Measurements from ENCODE around the gene GPR18.
"Not testable (repeated sequence)": the region's sequence is repeated elsewhere in the genome, so short reads cannot be mapped to it uniquely, and the experiment has no call there.

The GPR18 gene

DNA sequence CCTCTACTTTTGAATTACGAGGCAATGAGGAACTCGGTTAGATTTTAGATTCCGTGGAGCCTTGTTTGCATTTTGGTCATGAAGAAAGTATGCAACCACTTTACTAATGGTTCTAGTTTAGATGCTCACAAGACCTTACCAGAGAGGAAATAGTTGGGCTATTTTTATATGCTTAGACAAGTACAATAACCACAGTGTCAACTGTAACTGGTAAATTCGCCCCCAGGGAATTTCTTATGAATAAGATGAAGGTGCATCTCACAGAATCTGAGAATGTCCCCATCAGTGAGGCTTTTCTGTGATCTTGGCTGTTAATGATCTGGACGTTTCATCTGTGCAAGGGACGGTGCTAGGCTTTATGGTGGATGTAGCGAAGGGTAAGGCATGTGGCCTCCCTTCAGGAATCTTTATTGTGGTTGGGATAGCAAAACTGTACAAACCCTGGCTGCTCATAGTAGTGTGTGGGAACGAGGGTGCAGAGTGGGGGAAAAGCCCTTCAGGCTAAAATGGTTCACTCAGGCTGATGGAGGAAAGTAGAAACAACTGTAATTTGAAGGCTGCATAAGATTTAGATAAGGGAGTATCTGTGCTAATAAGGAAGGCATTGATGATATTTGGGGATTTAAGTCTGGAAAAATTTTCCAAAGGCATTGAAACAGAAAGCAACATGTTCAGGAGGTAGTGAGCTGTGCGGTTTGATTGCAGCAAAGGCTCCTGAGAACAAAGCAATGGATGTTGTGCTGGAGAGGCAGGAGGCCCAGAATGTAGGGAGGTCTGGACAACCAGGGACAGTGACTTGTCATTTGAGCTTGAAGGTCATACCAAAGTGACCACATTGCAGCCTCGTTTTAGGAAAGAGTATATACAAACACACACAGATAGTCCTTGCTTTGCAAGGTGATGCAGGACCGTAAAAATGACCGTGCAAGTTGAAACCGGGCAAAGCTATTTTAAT is 29.2 kb downstream of the GPR18 start:
- DNase-seq (ENCODE audit: low spot score) = no peak

DNA sequence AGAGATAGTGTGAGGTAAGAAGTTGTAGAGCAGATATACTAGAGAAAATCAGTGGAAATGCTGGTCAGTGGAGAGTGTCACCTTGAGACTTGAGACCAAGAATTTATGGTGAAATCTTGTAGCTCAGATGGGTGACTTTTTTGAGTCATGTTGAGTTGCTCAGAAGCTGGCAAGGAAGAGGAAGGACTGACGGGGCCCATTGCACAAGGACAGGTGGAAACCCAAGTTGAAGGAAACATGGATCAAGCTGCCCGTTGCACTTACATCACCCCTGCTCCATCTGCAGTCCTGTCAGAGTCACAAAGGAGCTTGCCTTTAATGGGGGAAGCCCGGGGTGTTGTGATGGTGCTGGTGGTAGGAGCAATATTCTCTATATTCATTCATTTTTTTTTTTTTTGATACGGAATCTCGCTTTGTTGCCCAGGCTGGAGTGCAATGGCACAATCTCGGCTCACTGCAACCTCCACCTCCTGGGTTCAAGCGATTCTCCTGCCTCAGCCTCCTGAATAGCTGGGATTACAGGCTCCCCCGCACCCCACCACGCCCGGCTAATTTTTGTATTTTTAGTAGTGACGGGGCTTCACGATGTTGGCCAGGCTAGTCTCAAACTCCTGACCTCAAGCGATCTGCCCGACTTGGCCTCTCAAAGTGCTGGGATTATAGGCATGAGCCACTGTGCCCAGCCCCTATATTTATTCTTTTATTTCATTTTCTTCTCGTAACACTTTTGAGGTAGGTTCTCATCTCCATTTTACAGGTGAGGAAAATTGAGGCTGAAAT is 30.1 kb downstream of the GPR18 start:
- no peak for DNase-seq (ENCODE audit: low spot score)

DNA sequence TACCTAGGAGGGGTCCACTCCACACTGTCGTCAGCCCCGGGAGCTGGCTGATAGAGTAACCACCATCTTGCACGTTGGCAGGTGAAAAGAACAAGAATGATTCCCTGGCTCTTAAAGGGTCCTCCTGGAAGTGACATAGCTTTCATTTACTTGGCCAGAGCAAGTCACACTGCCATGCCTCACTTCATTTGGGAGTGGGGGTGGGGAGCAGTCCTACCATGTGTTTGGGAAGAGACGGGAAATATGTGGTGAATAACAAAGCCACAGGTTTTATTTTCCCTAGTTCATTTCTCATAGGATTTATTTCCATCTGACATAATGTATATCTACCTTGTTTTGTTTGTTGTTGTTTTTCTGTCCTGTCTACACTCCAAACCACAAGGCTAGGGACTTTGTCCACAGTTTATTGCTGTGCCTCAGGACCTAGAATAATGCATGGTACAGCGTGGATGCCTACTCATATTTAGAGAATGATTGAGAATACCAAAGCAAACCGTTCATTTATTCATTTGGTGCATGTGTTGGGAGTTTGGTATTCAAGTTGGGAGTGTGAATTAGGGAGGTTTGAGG is 30.8 kb downstream of the GPR18 start:
- no peak for DNase-seq (ENCODE audit: low spot score)

DNA sequence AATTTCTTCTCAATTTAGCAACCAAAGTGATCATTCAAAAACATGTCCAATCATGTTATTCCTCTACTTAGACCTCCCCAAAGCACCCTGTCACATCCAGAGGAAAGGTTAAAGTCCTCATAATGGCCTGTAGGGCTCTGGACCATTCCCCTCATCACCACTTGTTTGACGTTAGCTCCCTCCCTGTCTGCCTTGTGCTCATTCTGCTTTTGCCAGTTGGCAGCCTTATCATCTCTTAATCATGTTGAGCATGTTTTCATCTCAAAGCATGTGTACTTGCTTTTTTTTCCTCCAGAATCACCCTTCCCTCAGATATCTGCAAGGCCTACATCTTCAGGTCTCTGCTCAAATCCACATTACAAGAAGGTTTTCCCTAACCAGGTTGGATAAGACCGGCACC is 31.7 kb downstream of the GPR18 start:
- DNase-seq (ENCODE audit: low spot score) = no peak

DNA sequence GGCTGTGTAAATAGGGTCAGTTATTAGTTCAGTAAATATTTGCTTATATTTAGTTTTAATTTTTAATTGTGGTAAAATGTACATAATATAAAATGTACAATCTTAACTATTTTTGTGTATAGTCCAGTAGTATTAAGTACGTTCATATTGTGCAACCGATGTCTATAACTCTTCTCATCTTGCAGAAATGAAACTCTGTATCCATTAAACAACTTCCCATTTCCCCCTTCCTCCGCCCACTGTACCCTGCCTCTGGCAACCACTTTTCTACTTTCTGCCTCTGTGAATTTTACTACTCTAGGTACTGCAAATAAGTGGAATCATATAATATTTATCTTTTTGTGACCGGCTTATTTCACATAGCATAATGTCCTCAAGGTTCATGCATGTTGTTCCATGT is 33.1 kb downstream of the GPR18 start:
- no peak for DNase-seq (ENCODE audit: low spot score)

DNA sequence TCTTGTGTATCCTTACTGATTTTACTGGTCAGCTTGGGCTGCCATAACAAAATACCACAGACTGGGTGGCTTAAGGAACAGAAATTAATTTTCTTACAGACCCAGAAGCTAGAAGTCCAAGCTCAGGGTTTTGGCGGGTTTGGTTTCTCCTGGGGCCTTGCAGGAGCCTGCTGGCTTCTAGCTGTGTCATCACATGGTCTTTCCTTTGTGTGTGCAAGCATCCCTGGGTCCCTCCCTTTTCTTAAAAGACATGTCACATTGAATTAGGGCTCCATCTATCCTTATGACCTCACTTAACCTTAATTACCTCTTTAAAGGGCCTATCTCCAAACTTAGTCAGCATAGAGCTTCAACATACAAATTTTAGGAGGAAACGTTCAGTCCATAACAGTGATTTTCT is 34.2 kb downstream of the GPR18 start:
- DNase-seq (ENCODE audit: low spot score) = no peak

DNA sequence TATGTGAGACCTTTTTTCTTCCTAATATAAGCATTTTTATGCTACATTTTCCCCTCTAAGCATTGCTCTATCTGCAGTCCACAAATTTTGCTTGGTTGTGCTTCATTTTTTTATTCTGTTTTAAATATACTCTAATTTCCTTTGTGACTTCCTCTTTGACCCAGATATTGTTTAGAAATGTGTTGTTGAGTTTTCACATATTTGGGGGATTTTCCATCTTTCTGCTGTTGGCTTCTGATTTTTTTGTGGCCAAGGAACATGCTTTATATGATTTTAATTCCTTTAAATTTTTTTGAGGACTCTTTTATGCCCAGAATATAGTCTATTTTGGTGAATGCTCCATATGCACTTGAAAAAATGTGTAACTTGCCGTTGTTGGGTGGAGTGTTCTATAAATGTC is 34.6 kb downstream of the GPR18 start:
- DNase-seq (ENCODE audit: low spot score) = no peak

DNA sequence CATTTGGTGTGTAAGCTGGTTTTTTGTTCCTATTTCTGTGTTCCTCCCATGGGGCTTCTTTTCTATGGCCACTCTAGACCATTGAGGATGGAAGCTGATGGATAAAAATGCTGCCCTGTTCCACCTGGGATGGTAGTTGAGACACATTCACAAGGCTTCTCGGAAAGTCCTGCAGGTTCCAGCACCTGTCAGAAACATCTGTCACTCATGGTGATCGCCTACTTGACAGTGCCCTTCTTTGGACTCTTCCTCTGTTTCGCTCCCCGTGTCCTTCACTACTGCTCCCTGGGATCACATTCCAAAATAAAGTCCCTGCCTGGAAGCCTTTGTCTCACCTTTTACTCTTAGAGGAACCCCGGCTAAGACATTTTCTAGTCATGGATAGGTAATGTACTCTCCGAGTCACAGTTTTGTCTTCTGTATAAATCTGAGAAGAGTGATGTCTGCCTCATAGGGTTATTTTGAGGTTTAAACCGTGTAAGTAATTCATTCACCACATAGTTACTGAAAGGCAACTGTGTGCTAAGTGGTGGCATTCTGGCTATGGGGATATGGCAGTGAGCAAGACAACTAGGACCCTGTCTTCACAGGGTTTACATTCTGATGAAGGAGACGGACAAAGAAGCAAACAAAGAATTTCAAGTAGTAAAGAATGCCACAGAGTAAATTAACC is 36.5 kb downstream of the GPR18 start:
- no peak for DNase-seq (ENCODE audit: low spot score)

DNA sequence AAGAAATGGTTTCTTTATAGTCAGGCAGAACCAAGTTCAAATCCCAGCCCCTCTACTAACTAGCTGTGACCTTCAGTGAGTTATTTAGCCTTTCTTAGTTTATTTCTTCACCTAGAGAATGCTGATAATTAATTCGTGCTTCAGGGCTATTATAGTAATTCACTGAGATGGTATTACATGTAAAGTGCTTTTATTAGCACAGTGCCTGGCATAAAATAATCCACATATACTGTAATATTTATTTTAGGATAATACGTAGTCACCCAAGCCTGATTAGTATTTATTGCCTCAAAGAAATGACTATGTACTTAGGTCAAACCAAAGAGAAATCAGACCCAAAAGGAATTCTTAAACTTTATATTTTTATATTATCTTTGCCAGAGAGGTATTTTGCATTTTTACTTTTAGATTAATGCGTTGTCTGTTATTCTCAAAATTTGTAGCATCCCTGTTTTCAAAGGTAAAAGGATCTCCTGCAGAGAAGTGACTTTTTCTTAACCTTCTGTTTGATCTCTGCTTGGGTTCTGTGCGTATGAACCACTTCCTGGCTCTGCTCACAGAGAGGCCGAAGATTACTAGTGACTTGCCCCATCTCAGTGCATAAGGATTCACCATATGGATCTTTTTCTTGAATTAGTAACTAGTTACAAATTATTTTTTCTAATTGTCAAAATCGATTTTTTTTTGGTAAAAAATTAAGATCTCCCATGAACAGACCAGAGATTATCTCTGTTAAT is 37.8 kb downstream of the GPR18 start:
- DNase-seq (ENCODE audit: low spot score) = no peak

DNA sequence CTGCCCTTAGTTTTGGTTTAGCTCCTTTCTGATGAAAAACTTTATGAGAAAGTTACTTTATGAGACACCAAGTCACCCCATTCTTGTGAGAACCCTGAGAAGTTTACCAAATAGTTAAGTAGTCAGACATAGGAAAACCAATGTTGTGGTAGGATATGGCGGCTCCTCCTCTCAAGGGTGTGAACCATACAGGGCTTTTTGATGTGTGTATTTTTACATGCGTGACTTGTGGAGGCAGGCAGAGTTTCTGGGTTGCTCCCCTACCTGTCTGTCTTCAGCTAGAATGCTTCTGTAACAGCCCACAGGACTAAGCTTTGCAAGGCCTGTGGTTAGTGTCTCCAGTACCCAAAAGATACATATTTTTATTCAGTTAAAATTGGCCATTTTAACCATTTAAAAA is 39.2 kb downstream of the GPR18 start:
- no peak for DNase-seq (ENCODE audit: low spot score)

DNA sequence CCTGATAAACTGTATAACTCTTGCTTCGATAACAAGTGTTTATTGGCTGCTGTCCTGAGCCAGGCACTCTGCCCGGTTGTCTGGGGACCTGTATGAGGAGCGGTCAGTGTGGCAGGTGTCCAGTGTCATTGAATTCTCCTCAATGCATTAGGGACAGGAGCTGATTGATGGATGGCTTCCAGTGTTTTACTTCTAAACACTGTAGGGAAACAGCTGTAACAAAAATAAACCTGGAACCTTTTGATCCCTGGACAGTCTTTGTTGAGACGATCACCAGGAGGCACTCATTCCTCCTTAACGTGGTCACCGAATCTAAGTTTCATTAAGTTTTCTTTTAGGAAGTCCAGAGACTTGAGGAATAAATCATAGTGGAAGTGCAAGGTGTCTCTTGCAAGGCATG is 39.6 kb downstream of the GPR18 start:
- no peak for DNase-seq (ENCODE audit: low spot score)

DNA sequence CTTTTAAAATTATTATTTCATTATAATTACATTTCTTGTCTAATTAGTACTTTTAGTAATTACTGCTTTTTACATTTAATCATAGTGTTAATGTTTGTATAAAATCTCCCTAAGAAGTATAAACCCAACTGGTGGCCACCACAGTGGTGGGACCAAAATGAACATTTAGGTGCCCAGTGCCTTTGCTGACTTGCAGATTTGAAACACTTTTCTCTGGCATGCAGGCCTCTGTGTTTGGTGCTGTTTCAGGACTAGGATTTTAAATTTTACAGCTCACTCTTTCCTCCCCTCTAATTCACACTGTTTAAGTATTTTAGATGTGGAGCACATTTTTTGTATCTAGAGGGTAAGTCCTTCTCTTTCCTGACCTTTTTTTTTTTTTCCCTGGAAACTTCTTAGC is 40.1 kb downstream of the GPR18 start:
- DNase-seq (ENCODE audit: low spot score) = no peak

DNA sequence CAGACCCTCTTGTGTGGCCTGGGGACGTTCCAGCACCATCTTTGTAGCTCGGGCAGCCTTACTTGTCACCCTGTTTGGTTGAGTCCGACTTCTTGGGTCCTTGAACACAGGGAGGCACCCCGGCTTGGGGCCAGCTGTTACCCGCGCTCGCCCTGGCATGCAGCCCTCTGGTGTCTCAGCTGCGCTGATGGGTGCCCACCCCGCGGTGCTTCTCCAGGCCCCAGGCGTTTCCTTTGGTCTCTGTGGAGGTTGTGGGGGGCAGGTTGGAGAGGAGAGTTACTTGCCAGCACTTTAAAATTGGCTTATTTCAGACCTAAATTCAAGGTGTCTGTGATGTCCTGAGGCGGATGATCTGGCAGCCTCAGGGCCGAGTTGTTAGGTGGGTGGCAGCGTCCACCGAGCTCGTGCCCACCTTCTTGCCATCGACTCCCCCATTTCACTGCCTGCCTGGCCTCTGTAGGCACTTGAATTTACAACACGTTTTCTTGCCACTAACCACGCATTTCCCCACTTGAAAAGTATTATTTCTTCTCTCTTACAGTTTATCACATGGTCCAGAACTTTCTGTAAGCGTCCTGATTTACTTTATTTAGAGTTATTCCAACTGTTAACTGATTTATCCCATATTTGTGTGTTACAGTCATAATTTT is 40.6 kb downstream of the GPR18 start:
- no peak for DNase-seq (ENCODE audit: low spot score)

DNA sequence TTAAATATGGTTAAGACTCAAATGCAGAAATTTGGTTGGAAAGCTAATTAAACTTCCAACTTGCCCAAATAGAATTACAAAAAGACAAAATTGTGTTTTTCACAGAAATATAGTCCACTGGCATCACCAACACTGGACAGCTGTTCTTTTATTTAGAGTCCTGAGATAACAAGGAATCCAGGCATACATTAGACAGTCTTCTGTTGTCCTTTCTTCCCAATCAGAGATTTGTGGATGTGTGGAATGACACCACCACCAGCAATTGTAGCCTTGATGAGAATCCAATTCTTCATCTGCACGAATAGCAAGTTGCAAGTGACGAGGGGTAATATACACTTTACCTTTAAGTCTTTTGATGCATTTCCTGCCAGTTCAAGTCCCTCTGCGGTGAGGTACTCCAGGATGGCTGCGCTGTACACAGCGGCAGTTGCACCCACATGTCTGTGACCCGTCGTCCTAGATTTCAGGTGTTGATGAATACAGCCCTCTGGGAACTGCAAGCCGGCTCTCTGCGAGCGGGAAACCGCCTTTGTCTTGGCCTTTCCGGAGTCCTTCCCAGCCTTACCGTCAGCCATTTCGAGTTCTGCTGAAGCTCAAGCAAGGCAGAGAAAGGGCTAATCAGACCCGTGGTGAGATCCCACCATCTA is 42.9 kb downstream of the GPR18 start:
- DNase-seq (ENCODE audit: low spot score) = no peak

DNA sequence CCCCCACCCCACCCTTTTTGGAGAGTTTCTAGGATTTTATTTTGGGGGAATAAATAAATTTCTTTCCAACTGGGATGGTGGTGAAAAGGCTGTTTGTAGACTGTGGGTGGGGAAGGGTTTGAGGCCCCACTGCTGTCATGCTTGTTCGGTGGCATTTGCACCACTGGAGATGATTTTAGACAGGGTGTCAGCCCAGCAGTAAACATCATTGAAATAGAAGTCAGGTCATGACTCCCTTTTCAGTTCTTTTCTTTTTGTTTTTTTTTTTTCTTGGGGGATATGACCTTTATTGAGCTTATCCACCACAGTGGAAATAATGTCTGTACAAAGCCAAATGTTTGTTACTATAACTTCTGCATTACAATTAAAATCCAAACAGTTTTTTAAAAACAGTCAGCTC is 43.4 kb downstream of the GPR18 start:
- DNase-seq (ENCODE audit: low spot score) = no peak

DNA sequence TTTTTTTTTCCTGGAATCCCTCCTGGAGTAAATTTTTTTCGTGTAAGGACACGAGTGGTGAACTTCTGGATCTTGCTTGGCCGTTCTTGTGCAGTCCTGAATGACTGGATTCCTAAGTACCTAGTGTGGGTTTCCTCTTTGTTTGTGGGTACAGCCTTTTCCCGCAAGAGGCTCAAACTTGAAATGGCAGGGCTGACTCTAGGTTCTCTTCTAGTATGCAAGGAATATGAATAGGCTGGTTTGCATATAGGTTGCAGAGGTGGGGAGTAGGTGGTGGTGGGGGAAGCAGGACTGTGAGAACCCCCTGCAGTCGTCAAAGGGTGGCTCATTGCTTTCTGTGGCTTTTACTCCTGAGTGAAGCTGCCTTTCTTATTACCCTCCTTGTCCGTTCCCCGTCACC is 43.9 kb downstream of the GPR18 start:
- DNase-seq (ENCODE audit: low spot score) = no peak

DNA sequence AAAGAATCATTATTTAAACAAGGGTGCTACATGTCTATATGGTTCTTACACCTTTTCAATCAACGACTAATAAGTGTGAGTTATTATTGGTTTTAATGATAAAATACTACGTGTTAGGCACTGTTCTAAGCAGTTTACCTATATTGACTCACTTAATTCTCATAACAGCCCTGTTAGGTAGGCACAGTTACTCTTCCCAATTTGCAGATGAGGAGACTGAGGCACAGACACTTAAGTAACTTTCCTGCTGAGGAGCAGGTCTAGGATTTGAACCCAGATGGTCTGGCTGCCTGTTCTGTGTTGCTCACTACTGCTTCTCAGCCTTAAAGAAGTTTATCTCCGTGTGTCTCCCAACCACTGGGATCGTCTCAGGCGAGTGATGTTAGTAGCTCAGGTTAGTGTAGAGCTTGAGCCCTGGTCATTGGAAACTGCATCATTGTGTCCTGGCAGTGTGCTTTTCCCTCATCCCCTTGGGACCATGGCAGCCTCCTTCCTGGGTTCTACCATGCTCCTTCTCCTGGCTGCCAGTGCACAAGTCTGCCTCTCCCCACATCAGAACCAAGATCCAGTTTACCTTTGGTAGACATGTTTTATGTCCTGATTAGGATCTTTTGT is 46.7 kb downstream of the GPR18 start:
- DNase-seq (ENCODE audit: low spot score) = no peak

DNA sequence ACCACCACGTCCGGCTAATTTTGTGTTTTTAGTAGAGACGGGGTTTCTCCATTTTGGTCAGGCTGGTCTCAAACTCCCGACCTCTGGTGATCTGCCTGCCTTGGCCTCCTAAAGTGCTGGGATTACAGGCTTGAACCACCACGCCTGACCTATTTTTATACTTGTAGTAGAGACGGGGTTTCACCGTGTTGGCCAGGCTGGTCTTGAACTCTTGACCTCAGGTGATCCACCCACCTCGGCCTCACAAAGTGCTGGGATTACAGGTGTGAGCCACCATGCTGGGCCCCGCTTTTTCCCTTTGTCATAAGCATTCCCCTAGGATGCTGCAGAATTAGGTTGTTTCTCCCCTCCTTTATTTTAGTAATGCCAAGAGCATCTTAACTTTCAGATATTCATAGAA is 47.6 kb downstream of the GPR18 start:
- DNase-seq (ENCODE audit: low spot score) = not testable (repeated sequence)

DNA sequence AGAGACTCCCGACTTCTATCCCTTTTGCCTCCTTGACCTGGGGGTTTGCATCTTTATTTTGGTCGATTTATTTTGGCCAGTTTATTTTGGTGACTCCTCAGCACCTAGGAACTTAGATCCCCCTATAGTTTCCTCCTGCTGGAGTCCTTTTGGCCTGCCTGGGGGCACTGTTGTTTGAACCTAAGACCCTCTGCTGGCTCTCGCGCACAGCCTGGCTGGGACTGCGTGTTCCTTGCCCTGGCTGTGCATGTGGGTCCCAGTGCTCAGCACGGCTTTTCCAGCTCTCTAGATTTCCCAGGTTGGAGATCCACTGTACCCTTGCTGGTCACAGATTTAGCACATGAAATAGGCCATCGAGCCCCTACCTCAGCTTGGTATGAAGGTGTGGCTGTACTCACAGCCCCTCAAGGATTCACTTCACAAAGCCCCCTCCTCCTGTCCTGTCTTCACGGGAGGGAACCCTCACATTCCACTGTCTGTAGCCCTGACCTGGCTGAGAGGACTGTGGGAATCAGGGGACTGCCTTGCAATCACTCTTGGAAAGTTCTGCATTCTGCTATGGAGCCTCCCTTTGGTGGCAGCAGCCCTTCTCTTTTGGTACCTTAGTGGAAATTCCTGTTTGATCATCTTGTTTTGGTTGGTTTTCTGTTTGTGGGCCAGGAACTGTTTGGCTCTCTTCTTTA is 49.2 kb downstream of the GPR18 start:
- DNase-seq (ENCODE audit: low spot score) = no peak

DNA sequence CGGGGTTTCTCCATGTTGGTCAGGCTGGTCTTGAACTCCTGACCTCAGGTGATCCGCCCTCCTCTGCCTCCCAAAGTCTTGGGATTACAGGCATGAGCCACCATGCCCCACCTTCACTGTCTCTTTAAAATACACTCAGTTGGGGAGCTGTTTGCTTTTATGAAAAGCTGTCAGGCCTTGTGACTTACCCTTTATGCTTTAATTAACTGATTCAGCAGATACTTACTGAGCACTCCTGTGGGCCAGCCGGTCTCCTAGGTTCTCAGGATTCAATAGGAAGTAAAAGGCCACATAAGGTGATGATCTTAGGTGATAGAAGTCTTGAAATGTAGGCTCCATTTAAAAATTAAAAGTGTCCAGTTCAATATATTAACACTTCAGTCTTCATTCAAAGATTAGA is 50.0 kb downstream of the GPR18 start:
- no peak for DNase-seq (ENCODE audit: low spot score)
